GM21367 (cell line): Measurements from ENCODE around the gene NPW.

Source experiments
- ATAC-seq: cut with Tn5 transposase; IDR thresholded peaks from one replicate; pipeline ENCODE4 v1.9.1; 2021; ENCODE audit not compliant: unreplicated experiment

NPW gene

GRCh38 chr16:2047330-2048115 lies 27.9 kb downstream of the NPW start, which contains the start of the genes NTHL1 and TSC2:
TSS of gene NTHL1 (minus strand) at chr16:2047834. CDS start at chr16:2047823, 11 bp downstream.
TSS of gene TSC2 (plus strand) at chr16:2047985. CDS start at chr16:2048616, 631 bp downstream.
- ATAC-seq: peak; percentile 80

- ATAC-seq: no peak
Observed at GRCh38 chr16:2048116-2048543, 28.5 kb downstream of the NPW start.

GRCh38 chr16:2053211-2053610 lies 33.6 kb downstream of the NPW start:
- no peak for ATAC-seq

- ATAC-seq: no peak
Observed at GRCh38 chr16:2053897-2054296, 34.3 kb downstream of the NPW start.

- no peak for ATAC-seq
Observed at GRCh38 chr16:2054543-2055245, 35.1 kb downstream of the NPW start.

GRCh38 chr16:2056077-2056476 lies 36.5 kb downstream of the NPW start:
- ATAC-seq: no peak

GRCh38 chr16:2056681-2057407 lies 37.3 kb downstream of the NPW start:
- no peak for ATAC-seq

- ATAC-seq: no peak
Observed at GRCh38 chr16:2057438-2057837, 37.9 kb downstream of the NPW start.

- no peak for ATAC-seq
Observed at GRCh38 chr16:2058420-2058819, 38.8 kb downstream of the NPW start.

- no peak for ATAC-seq
Observed at GRCh38 chr16:2058872-2059271, 39.3 kb downstream of the NPW start.

- no peak for ATAC-seq
Observed at GRCh38 chr16:2060346-2060745, 40.8 kb downstream of the NPW start.

- no peak for ATAC-seq
Observed at GRCh38 chr16:2061023-2061422, 41.4 kb downstream of the NPW start.

- ATAC-seq: no peak
Observed at GRCh38 chr16:2061526-2061925, 41.9 kb downstream of the NPW start.

- no peak for ATAC-seq
Observed at GRCh38 chr16:2062801-2063200, 43.2 kb downstream of the NPW start.

GRCh38 chr16:2063861-2064260 lies 44.3 kb downstream of the NPW start:
- ATAC-seq: no peak

GRCh38 chr16:2064368-2064945 lies 44.9 kb downstream of the NPW start:
- ATAC-seq: no peak

- no peak for ATAC-seq
Observed at GRCh38 chr16:2066139-2066538, 46.6 kb downstream of the NPW start.
